Subcutaneous adipose tissue (tissue), 4 donors: ENCODE data around the gene CELSR1. TPM values are rescaled to one million over a fixed set of nuclear protein-coding genes. Genes with fewer than 3 reads are reported as not detected.

ENCODE experiments used
- CTCF ChIP-seq: fragments of 450-650 bp; IDR thresholded peaks from one replicate; pipeline ENCODE4 v1.5.1; 2016; ENCODE audit warnings: low read depth, mild to moderate bottlenecking, control low read depth, antibody characterized with exemption, moderate library complexity
- total RNA-seq, 4 donors: library from RNA; depleted of rRNA; stranded (reverse); fragments of >200 nt; gene quantifications; one replicate each; pipeline ENCODE4 v1.1.0, GENCODE V29; 2016

The CELSR1 gene
- total RNA-seq, 4 donors from 2014 or later: 0.16 to 5.6 (median 1.5) TPM

GRCh38 chr22:46372686-46373085 is 164.7 kb downstream of the CELSR1 start:
- TF ChIP-seq CTCF: no peak

- no peak for TF ChIP-seq CTCF
Measured at GRCh38 chr22:46371623-46372226, 165.7 kb downstream of the CELSR1 start.

GRCh38 chr22:46370584-46371291 is 166.7 kb downstream of the CELSR1 start:
- no peak for TF ChIP-seq CTCF

- no peak for TF ChIP-seq CTCF
Measured at GRCh38 chr22:46369716-46370583, 167.5 kb downstream of the CELSR1 start.

- TF ChIP-seq CTCF: no peak
Measured at GRCh38 chr22:46368871-46369715, 168.3 kb downstream of the CELSR1 start.

GRCh38 chr22:46368422-46368821 is 169.0 kb downstream of the CELSR1 start:
- no peak for TF ChIP-seq CTCF
